Astrocyte (in vitro differentiated cells and primary cell): Measurements from ENCODE around the gene ANKFY1.

Experiments
- EZH2 ChIP-seq: IDR thresholded peaks from 2 replicates; pipeline ENCODE4 v1.6.1; 2012; ENCODE audit warnings: mild to moderate bottlenecking, low read length, inconsistent platforms; ENCODE audit not compliant: insufficient read depth
- TF ChIP-seq, protein P1 (sequence below): IDR thresholded peaks from 2 replicates; pipeline ENCODE4 v1.5.1; 2011; ENCODE audit warnings: low read depth, mild to moderate bottlenecking, inconsistent platforms, low read length, moderate library complexity; ENCODE audit not compliant: insufficient read depth

DNA sequence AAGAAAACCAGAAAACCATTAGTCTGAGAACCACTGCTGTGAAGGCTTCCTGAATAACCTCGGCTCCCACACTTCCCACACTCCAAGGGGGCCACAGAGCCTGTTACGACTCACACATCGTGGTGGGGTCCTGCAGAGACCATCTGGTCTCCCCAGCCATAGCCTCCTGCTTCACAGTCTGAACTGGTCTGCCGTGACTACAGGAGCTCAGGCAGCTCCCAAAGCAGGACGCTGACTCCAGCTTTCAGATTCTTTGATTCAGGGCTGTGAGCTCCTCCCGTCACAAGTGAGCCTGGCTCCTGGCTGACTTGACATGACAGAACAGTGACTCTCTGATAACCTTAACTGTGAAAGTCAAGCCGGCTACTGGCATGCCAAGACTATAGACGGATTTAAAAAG, 83.0 kb downstream of the ANKFY1 start:
- TF ChIP-seq, protein P1, sequence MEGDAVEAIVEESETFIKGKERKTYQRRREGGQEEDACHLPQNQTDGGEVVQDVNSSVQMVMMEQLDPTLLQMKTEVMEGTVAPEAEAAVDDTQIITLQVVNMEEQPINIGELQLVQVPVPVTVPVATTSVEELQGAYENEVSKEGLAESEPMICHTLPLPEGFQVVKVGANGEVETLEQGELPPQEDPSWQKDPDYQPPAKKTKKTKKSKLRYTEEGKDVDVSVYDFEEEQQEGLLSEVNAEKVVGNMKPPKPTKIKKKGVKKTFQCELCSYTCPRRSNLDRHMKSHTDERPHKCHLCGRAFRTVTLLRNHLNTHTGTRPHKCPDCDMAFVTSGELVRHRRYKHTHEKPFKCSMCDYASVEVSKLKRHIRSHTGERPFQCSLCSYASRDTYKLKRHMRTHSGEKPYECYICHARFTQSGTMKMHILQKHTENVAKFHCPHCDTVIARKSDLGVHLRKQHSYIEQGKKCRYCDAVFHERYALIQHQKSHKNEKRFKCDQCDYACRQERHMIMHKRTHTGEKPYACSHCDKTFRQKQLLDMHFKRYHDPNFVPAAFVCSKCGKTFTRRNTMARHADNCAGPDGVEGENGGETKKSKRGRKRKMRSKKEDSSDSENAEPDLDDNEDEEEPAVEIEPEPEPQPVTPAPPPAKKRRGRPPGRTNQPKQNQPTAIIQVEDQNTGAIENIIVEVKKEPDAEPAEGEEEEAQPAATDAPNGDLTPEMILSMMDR = no peak
- no peak for TF ChIP-seq EZH2
